Peyer's patch (tissue), 4 donors: ENCODE results near the gene PIGN. TPM values are rescaled to one million over a fixed set of nuclear protein-coding genes. Genes with fewer than 3 reads are reported as not detected.
"Not testable (repeated sequence)": the region's sequence is repeated elsewhere in the genome, so short reads cannot be mapped to it uniquely, and the experiment has no call there.

ENCODE experiments used
- DNase-seq, 3 donors: peaks; one replicate each; pipeline ENCODE4 v3.0.0-alpha.2; 2017 to 2019
- H3K27ac ChIP-seq, 4 donors: fragments of 200-600 bp; sonication (generic); one replicate each; pipeline ENCODE4 v1.5.1; 2016 to 2019
- H3K27me3 ChIP-seq, 2 donors: fragments of 200-600 bp; sonication (generic); one replicate each; pipeline ENCODE4 v1.5.1; 2019
- H3K36me3 ChIP-seq, 3 donors: fragments of 200-600 bp; sonication (generic); one replicate each; pipeline ENCODE4 v1.5.1; 2016 to 2019
- H3K4me1 ChIP-seq, 4 donors: fragments of 200-600 bp; sonication (generic); one replicate each; pipeline ENCODE4 v1.5.1; 2016 to 2019
- H3K4me3 ChIP-seq, 4 donors: fragments of 200-600 bp; sonication (generic); 1 replicate in 3 of 4; 2 replicates in 1 of 4; pipeline ENCODE4 v1.5.1; 2016 to 2019; ENCODE audit warnings: mild to moderate bottlenecking in 1 of 4
- H3K9me3 ChIP-seq, 4 donors: fragments of 200-600 bp; sonication (generic); one replicate each; pipeline ENCODE4 v1.5.1; 2016 to 2019; ENCODE audit warnings: mild to moderate bottlenecking in 1 of 4
- CTCF ChIP-seq, 6 experiments: fragments of 450-650 bp in 4 of 6; fragments of 200-600 bp in 2 of 6; sonication (generic) in 1 of 6; IDR thresholded peaks; one replicate each; pipeline ENCODE4 v1.5.1; 2017 to 2019; ENCODE audit warnings: antibody characterized with exemption in 6 of 6, mild to moderate bottlenecking in 3 of 6, moderate library complexity in 1 of 6
- POLR2A ChIP-seq, 2 donors: fragments of 450-650 bp; IDR thresholded peaks; one replicate each; pipeline ENCODE4 v1.5.1; 2017; ENCODE audit warnings: antibody characterized with exemption in 2 of 2, mild to moderate bottlenecking in 2 of 2, moderate library complexity in 2 of 2
- total RNA-seq, 4 donors: library from RNA; depleted of rRNA; stranded (reverse); fragments of >200 nt; gene quantifications; one replicate each; pipeline ENCODE4 v1.1.0, GENCODE V29; 2016

PIGN gene
- total RNA-seq, 4 donors from 2014 or later, result 35.4 to 49.2 (median 42.3) TPM

GRCh38 chr18:62045316-62045715, 141.5 kb downstream of the PIGN start:
- Histone ChIP-seq H3K4me3 (no peak overlapping the region), H3K27me3 (no peaks in the 10 kb centered on the region), H3K36me3 (no peaks in the 10 kb centered on the region), H3K4me1 (no peaks in the 10 kb centered on the region), H3K27ac (no peak overlapping the region), H3K9me3 (no peaks in the 10 kb centered on the region)
- TF ChIP-seq POLR2A (IDR thresholded peaks at IDR 0.05), result no peak
- no peak for TF ChIP-seq CTCF (IDR thresholded peaks at IDR 0.05)
- DNase-seq, result no peak

- no peaks in the 10 kb centered on the region for H3K27me3 ChIP-seq
Measured at GRCh38 chr18:62044490-62045000, 142.3 kb downstream of the PIGN start.

GRCh38 chr18:62037989-62038778, 148.7 kb downstream of the PIGN start:
- H3K9me3 ChIP-seq, result no peaks in the 10 kb centered on the region
- H3K4me3 ChIP-seq, result no peak overlapping the region
- no peaks in the 10 kb centered on the region for H3K36me3 ChIP-seq
- no peak for DNase-seq
- TF ChIP-seq POLR2A (IDR thresholded peaks at IDR 0.05) (no peak), CTCF (IDR thresholded peaks at IDR 0.05) (no peak)
- no peaks in the 10 kb centered on the region for H3K4me1 ChIP-seq
- H3K27me3 ChIP-seq, result no peaks in the 10 kb centered on the region
- H3K27ac ChIP-seq, result no peak overlapping the region

More at GRCh38 chr18:62044490-62045000, 142.3 kb downstream of the PIGN start:
- H3K4me1 ChIP-seq, result no peaks in the 10 kb centered on the region
- H3K27ac ChIP-seq, result no peak overlapping the region
- DNase-seq, result no peak
- TF ChIP-seq POLR2A (IDR thresholded peaks at IDR 0.05) (no peak), CTCF (IDR thresholded peaks at IDR 0.05) (no peak)
- H3K4me3 ChIP-seq, result no peak overlapping the region
- no peaks in the 10 kb centered on the region for H3K9me3 ChIP-seq
- no peaks in the 10 kb centered on the region for H3K36me3 ChIP-seq

GRCh38 chr18:62037012-62037742, 149.7 kb downstream of the PIGN start:
- H3K27ac ChIP-seq, result no peak overlapping the region
- H3K27me3 ChIP-seq, result no peaks in the 10 kb centered on the region
- no peak for DNase-seq
- no peaks in the 10 kb centered on the region for H3K9me3 ChIP-seq
- no peak overlapping the region for H3K4me3 ChIP-seq
- H3K36me3 ChIP-seq, result no peaks in the 10 kb centered on the region
- no peaks in the 10 kb centered on the region for H3K4me1 ChIP-seq
- TF ChIP-seq POLR2A (IDR thresholded peaks at IDR 0.05) (no peak), CTCF (IDR thresholded peaks at IDR 0.05) (no peak)

- H3K4me3 ChIP-seq, H3K27ac ChIP-seq, H3K9me3 ChIP-seq, H3K36me3 ChIP-seq, H3K27me3 ChIP-seq, DNase-seq, H3K4me1 ChIP-seq: not testable (repeated sequence)
Measured at GRCh38 chr18:62034286-62034685, 152.6 kb downstream of the PIGN start.

GRCh38 chr18:62033756-62034155, 153.1 kb downstream of the PIGN start:
- TF ChIP-seq CTCF (IDR thresholded peaks at IDR 0.05) (no peak), POLR2A (IDR thresholded peaks at IDR 0.05) (no peak)
- no peaks in the 10 kb centered on the region for H3K9me3 ChIP-seq
- no peaks in the 10 kb centered on the region for H3K4me1 ChIP-seq
- H3K27ac ChIP-seq, result no peak overlapping the region
- H3K36me3 ChIP-seq, result no peaks in the 10 kb centered on the region
- DNase-seq, result no peak
- H3K4me3 ChIP-seq, result no peak overlapping the region
- no peaks in the 10 kb centered on the region for H3K27me3 ChIP-seq
